Endodermal cell (in vitro differentiated cells): ENCODE data around the gene CREB3L2. TPM values are rescaled to one million over a fixed set of nuclear protein-coding genes. Genes with fewer than 3 reads are reported as not detected.

ENCODE experiments used
- DNase-seq: peaks from one replicate; pipeline ENCODE4 v3.0.0-alpha.2; 2017
- H3K27ac ChIP-seq: 2 replicates; pipeline ENCODE4 v1.5.1; 2013; ENCODE audit warnings: mild to moderate bottlenecking, low read depth, low read length, moderate library complexity
- H3K27me3 ChIP-seq: 2 replicates; pipeline ENCODE4 v1.6.1; 2013; ENCODE audit warnings: mild to moderate bottlenecking, low read length, moderate library complexity; ENCODE audit not compliant: insufficient read depth, control insufficient read depth, poor library complexity, severe bottlenecking
- H3K36me3 ChIP-seq: 2 replicates; pipeline ENCODE4 v1.7.0; 2013; ENCODE audit warnings: mild to moderate bottlenecking, low read length, moderate library complexity; ENCODE audit not compliant: control insufficient read depth, insufficient read depth
- H3K4me1 ChIP-seq: one replicate; pipeline ENCODE4 v1.7.0; 2013; ENCODE audit warnings: low read length; ENCODE audit not compliant: control insufficient read depth, insufficient read depth
- H3K4me3 ChIP-seq: 2 replicates; pipeline ENCODE4 v1.5.1; 2013; ENCODE audit warnings: mild to moderate bottlenecking, low read length, moderate library complexity
- H3K9ac ChIP-seq: 2 replicates; pipeline ENCODE4 v1.6.1; 2013; ENCODE audit warnings: mild to moderate bottlenecking, low read length, moderate library complexity; ENCODE audit not compliant: poor library complexity, severe bottlenecking; ENCODE audit errors: extremely low read depth
- H3K9me3 ChIP-seq: 2 replicates; pipeline ENCODE4 v1.6.1; 2013; ENCODE audit warnings: mild to moderate bottlenecking, low read length, moderate library complexity; ENCODE audit not compliant: control insufficient read depth
- H3K27ac Mint-ChIP-seq: 2 replicates; pipeline ENCODE4 v1.8.0; 2020; ENCODE audit warnings: mixed read lengths
- H3K27me3 Mint-ChIP-seq: 2 replicates; pipeline ENCODE4 v1.8.0; 2021; ENCODE audit warnings: mild to moderate bottlenecking, mixed read lengths; ENCODE audit not compliant: insufficient read depth
- H3K36me3 Mint-ChIP-seq: 2 replicates; pipeline ENCODE4 v1.8.0; 2020; ENCODE audit warnings: low read depth, mixed read lengths
- H3K4me1 Mint-ChIP-seq: 2 replicates; pipeline ENCODE4 v1.8.0; 2020; ENCODE audit warnings: mixed read lengths
- H3K4me3 Mint-ChIP-seq: 2 replicates; pipeline ENCODE4 v1.8.0; 2020; ENCODE audit warnings: mild to moderate bottlenecking, moderate library complexity, mixed read lengths
- H3K9me3 Mint-ChIP-seq: 2 replicates; pipeline ENCODE4 v1.8.0; 2020; ENCODE audit warnings: mild to moderate bottlenecking, mixed read lengths
- CTCF ChIP-seq: fragments of 200-600 bp; sonication (generic); conservative IDR thresholded peaks from 2 replicates; pipeline ENCODE4 v1.5.0; 2021; ENCODE audit warnings: antibody characterized with exemption, mild to moderate bottlenecking
- WGBS, 2 experiments: methylation state at CpG; one replicate each; pipeline versions ENCODE4 v1.1.5 to v1.1.7; 2013; ENCODE audit warnings: missing lambda C conversion rate in 2 of 2, mixed read lengths in 1 of 2; ENCODE audit not compliant: insufficient coverage in 1 of 2, insufficient read length in 1 of 2; 5-methylcytosine and 5-hydroxymethylcytosine counted together
- total RNA-seq, 2 donors: library from RNA; stranded (reverse); fragmentation: NEBNext Ultra II Directional in 1 of 2; extraction: Animal tissue kit (Norgen Biotek cat#: 25700) in 1 of 2; gene quantifications; 2 replicates in 1 of 2; 3 replicates in 1 of 2; pipeline ENCODE4 v1.2.1, GENCODE V29; 2021

The CREB3L2 gene
- total RNA-seq, 2 donors from 2014 or later, result 48.2 to 80.2 TPM

DNA sequence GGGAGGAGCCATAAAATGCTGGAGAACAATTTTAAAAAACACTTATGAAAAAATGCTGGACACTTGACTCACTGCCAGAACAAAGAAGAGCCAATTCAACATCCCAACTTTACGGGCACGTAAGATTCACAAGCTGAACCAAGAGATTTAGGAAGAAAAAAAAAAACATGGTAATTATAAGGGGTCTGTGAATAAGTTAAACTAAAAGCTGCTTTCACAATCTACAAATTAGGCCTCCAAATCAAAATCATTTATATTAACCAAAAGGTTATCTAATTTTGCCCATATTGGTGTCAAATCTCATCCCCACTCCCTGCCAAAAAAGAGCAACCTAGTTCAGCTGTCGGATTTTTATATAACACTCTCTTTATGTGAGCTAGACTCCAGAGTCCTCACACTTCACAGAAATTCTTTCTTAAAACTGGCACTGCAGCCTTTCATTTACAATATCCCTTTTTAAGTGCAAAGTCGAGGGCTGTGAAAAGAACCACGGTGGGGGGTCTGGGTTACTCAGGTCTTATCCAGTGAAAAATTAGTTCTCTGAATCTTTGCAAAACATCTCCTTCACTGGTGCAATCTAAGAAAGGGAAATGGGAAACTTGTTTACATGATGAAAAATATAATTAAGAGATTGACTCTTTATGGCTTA, 124.7 kb downstream of the CREB3L2 start:
- TF ChIP-seq CTCF, result no peak

GRCh38 chr7:137875746-137876145, 126.1 kb downstream of the CREB3L2 start:
- Mint-ChIP-seq H3K36me3 (peaks cover 84% of the 10 kb centered on the region), H3K4me1 (peaks cover 31% of the 10 kb centered on the region)
- no peak overlapping the region for H3K27ac ChIP-seq

More for the DNA sequence above, 124.7 kb downstream of the CREB3L2 start:
- peaks cover 89% of the 10 kb centered on the region for H3K36me3 ChIP-seq
- no peak overlapping the region for H3K9ac ChIP-seq
- DNase-seq, result no peak
- no peak overlapping the region for H3K27ac ChIP-seq
- H3K27me3 ChIP-seq, result no peaks in the 10 kb centered on the region
- no peak overlapping the region for H3K4me3 ChIP-seq
- H3K4me3 Mint-ChIP-seq, result no peak overlapping the region
- H3K9me3 Mint-ChIP-seq, result peaks cover 7% of the 10 kb centered on the region
- H3K4me1 ChIP-seq, result peaks cover 7% of the 10 kb centered on the region
- WGBS, 2 experiments, result 78 to 83% methylated on average over 1 to 5 of the region's 5 CpGs
- no peaks in the 10 kb centered on the region for H3K27me3 Mint-ChIP-seq
- peaks cover 88% of the 10 kb centered on the region for H3K36me3 Mint-ChIP-seq
- H3K27ac Mint-ChIP-seq, result no peak overlapping the region
- peaks cover 11% of the 10 kb centered on the region for H3K9me3 ChIP-seq
- peaks cover 31% of the 10 kb centered on the region for H3K4me1 Mint-ChIP-seq

GRCh38 chr7:137873979-137874777, 127.7 kb downstream of the CREB3L2 start:
- no peak overlapping the region for H3K9ac ChIP-seq
- no peak for DNase-seq
- H3K4me3 Mint-ChIP-seq, result no peak overlapping the region
- peaks cover 20% of the 10 kb centered on the region for H3K4me1 Mint-ChIP-seq
- no peak overlapping the region for H3K27ac Mint-ChIP-seq
- peaks cover 6% of the 10 kb centered on the region for H3K9me3 ChIP-seq
- no peaks in the 10 kb centered on the region for H3K9me3 Mint-ChIP-seq
- 95 to 97% methylated on average over 4 to 7 of the region's 7 CpGs for WGBS, 2 experiments
- H3K27me3 ChIP-seq, result no peaks in the 10 kb centered on the region
- peaks cover 2% of the 10 kb centered on the region for H3K4me1 ChIP-seq
- TF ChIP-seq CTCF, result no peak
- peaks cover 77% of the 10 kb centered on the region for H3K36me3 Mint-ChIP-seq
- H3K4me3 ChIP-seq, result no peak overlapping the region
- H3K27me3 Mint-ChIP-seq, result no peaks in the 10 kb centered on the region
- no peak overlapping the region for H3K27ac ChIP-seq
- peaks cover 72% of the 10 kb centered on the region for H3K36me3 ChIP-seq

More at GRCh38 chr7:137875746-137876145, 126.1 kb downstream of the CREB3L2 start:
- no peaks in the 10 kb centered on the region for H3K9me3 ChIP-seq
- no peaks in the 10 kb centered on the region for H3K27me3 Mint-ChIP-seq
- H3K4me1 ChIP-seq, result peaks cover 7% of the 10 kb centered on the region
- no peaks in the 10 kb centered on the region for H3K27me3 ChIP-seq
- H3K9ac ChIP-seq, result no peak overlapping the region
- DNase-seq, result no peak
- H3K4me3 Mint-ChIP-seq, result no peak overlapping the region
- 94 to 97% methylated on average over 4 of the region's 4 CpGs for WGBS, 2 experiments
- no peaks in the 10 kb centered on the region for H3K9me3 Mint-ChIP-seq
- peaks cover 83% of the 10 kb centered on the region for H3K36me3 ChIP-seq
- TF ChIP-seq CTCF, result no peak
- no peak overlapping the region for H3K27ac Mint-ChIP-seq
- no peak overlapping the region for H3K4me3 ChIP-seq
